ENCODE data around the gene CRBN.

The CRBN gene

GRCh38 chr3:3105815-3106214 is 73.7 kb downstream of the CRBN start:
- H3K27ac ChIP-seq = no peak overlapping the region
- TF ChIP-seq CTCF (IDR thresholded peaks at IDR 0.05) (no peak), ZFX (IDR thresholded peaks at IDR 0.05; ENCODE audit: borderline replicate concordance) (no peak)

GRCh38 chr3:3105246-3105645 is 74.2 kb downstream of the CRBN start:
- H3K27ac ChIP-seq = no peak overlapping the region

GRCh38 chr3:3102751-3103150 is 76.7 kb downstream of the CRBN start:
- no peak overlapping the region for H3K27ac ChIP-seq
- TF ChIP-seq CTCF (IDR thresholded peaks at IDR 0.05) (no peak), ZFX (IDR thresholded peaks at IDR 0.05; ENCODE audit: borderline replicate concordance) (no peak)

More at GRCh38 chr3:3105246-3105645, 74.2 kb downstream of the CRBN start:
- no peak for TF ChIP-seq ZFX (IDR thresholded peaks at IDR 0.05; ENCODE audit: borderline replicate concordance)
- TF ChIP-seq CTCF (IDR thresholded peaks at IDR 0.05) = no peak

GRCh38 chr3:3101660-3102458 is 77.6 kb downstream of the CRBN start:
- H3K27ac ChIP-seq = no peak overlapping the region
- TF ChIP-seq ZFX (IDR thresholded peaks at IDR 0.05; ENCODE audit: borderline replicate concordance) (no peak), CTCF (IDR thresholded peaks at IDR 0.05) (no peak)
